ENCODE data around the gene SENP5. TPM values are rescaled to one million over a fixed set of nuclear protein-coding genes. Genes with fewer than 3 reads are reported as not detected.
A peak's percentile ranks its signal among the peaks of the same experiment; 100 is the strongest.

SENP5 gene
- total and polyA plus RNA-seq, 9 of the 15 experiments (the other 6 are each of a cell fraction or from before 2014, with no cell fraction given): 18.3 to 59.7 (median 35.8) TPM

GRCh38 chr3:196969134-196969659 is 101.5 kb downstream of the SENP5 start (continued):
- TF ChIP-seq E2F3 (CRISPR knock-in tag; IDR thresholded peaks at IDR 0.05) (peak; percentile 90), RBM22 (IDR thresholded peaks at IDR 0.05; ENCODE audit: low read depth, low read length, poor library complexity, severe bottlenecking) (peak; percentile 32), ZNF232 (CRISPR knock-in tag; IDR thresholded peaks at IDR 0.05) (no peak), ILK (tag; IDR thresholded peaks at IDR 0.05; ENCODE audit: borderline replicate concordance, low read depth) (no peak), SMARCE1 (IDR thresholded peaks at IDR 0.05) (no peak), ZNF77 (CRISPR knock-in tag; IDR thresholded peaks at IDR 0.05) (no peak), NFE2 (IDR thresholded peaks at IDR 0.05; ENCODE audit: low read depth) (no peak), HEY1 (CRISPR knock-in tag; IDR thresholded peaks at IDR 0.05; ENCODE audit: borderline replicate concordance) (no peak), MLLT1 (IDR thresholded peaks at IDR 0.05) (no peak), ZNF79 (CRISPR knock-in tag; IDR thresholded peaks at IDR 0.05; ENCODE audit: low read depth) (peak; percentile 25; the same call in 1 of the 2 replicates), FOXJ2 (tag; IDR thresholded peaks at IDR 0.05) (no peak), ZBTB49 (CRISPR knock-in tag; IDR thresholded peaks at IDR 0.05; ENCODE audit: borderline replicate concordance) (no peak), SRSF3 (IDR thresholded peaks at IDR 0.05; ENCODE audit: insufficient read depth, low read length) (0 out of 2 replicates have a peak, but pooled peaks have one; percentile 44), MAFF (IDR thresholded peaks at IDR 0.05; ENCODE audit: low read length) (no peak), L3MBTL2 (IDR thresholded peaks at IDR 0.05) (no peak), PHB (CRISPR knock-in tag; IDR thresholded peaks at IDR 0.05) (no peak), NCOA2 (IDR thresholded peaks at IDR 0.05; ENCODE audit: partially characterized antibody in 2 of 2) (no peak), NUFIP1 (IDR thresholded peaks at IDR 0.05; ENCODE audit: partially characterized antibody) (no peak), ZNF75A (CRISPR knock-in tag; IDR thresholded peaks at IDR 0.05) (peak; percentile 51; the same call in 1 of the 2 replicates), SAFB2 (IDR thresholded peaks at IDR 0.05; ENCODE audit: borderline replicate concordance, low read depth, low read length, severe bottlenecking) (no peak), SRSF1 (IDR thresholded peaks at IDR 0.05; ENCODE audit: low read depth, low read length) (no peak), FOXM1 (IDR thresholded peaks at IDR 0.05; ENCODE audit: low read depth) (no peak), FOXM1 (CRISPR knock-in tag; IDR thresholded peaks at IDR 0.05; ENCODE audit: low read depth) (no peak), NR0B1 (IDR thresholded peaks at IDR 0.05; ENCODE audit: partially characterized antibody) (no peak), ZNF140 (CRISPR knock-in tag; IDR thresholded peaks at IDR 0.05) (no peak)

Measured in K562 (cell line).